CD4-positive, CD25-positive, alpha-beta regulatory T cell (primary cell): Measurements from ENCODE around the gene C1orf210. TPM values are rescaled to one million over a fixed set of nuclear protein-coding genes. Genes with fewer than 3 reads are reported as not detected.

ENCODE experiments used
- ATAC-seq, 2 donors: fragments of 150-1000 bp; cut with Tn5 transposase; one replicate each; pipeline ENCODE4 v1.10.0; 2021; ENCODE audit warnings: low read depth in 2 of 2, moderate number of reproducible peaks in 2 of 2, moderate library complexity in 1 of 2
- DNase-seq, 3 donors: peaks; one replicate each; pipeline versions ENCODE4 v3.0.0 to v3.0.0-alpha.2; 2012 to 2022; ENCODE audit warnings: mixed read lengths in 1 of 3
- H3K27ac ChIP-seq: one replicate; pipeline ENCODE4 v1.7.0; 2013; ENCODE audit warnings: mild to moderate bottlenecking, low read length; ENCODE audit not compliant: insufficient read depth, poor library complexity, severe bottlenecking
- H3K27me3 ChIP-seq: one replicate; pipeline ENCODE4 v1.7.0; 2013; ENCODE audit warnings: low read length; ENCODE audit not compliant: control insufficient read depth, insufficient read depth
- H3K36me3 ChIP-seq: one replicate; pipeline ENCODE4 v1.7.0; 2013; ENCODE audit warnings: mild to moderate bottlenecking, low read length, moderate library complexity; ENCODE audit not compliant: control insufficient read depth, insufficient read depth
- H3K4me1 ChIP-seq: 2 replicates; pipeline ENCODE4 v1.7.0; 2013; ENCODE audit warnings: mild to moderate bottlenecking, low read length; ENCODE audit not compliant: insufficient read depth, control insufficient read depth, poor library complexity, severe bottlenecking
- H3K4me3 ChIP-seq: one replicate; pipeline ENCODE4 v1.7.0; 2013; ENCODE audit warnings: low read depth, mild to moderate bottlenecking, low read length, moderate library complexity
- H3K9me3 ChIP-seq, 2 experiments: 1 replicate in 1 of 2; 2 replicates in 1 of 2; pipeline ENCODE4 v1.7.0; 2013; ENCODE audit warnings: low read length in 2 of 2, mild to moderate bottlenecking in 1 of 2, moderate library complexity in 1 of 2; ENCODE audit not compliant: control insufficient read depth in 2 of 2
- H3K27ac Mint-ChIP-seq, 3 donors: one replicate each; pipeline ENCODE4 v1.8.0; 2020 to 2022; ENCODE audit warnings: mild to moderate bottlenecking in 3 of 3, mixed read lengths in 3 of 3, moderate library complexity in 2 of 3
- H3K27me3 Mint-ChIP-seq: one replicate; pipeline ENCODE4 v1.8.0; 2022; ENCODE audit warnings: mild to moderate bottlenecking, mixed read lengths
- H3K36me3 Mint-ChIP-seq: one replicate; pipeline ENCODE4 v1.8.0; 2020; ENCODE audit warnings: mixed read lengths
- H3K4me1 Mint-ChIP-seq, 4 donors: one replicate each; pipeline ENCODE4 v1.8.0; 2020 to 2022; ENCODE audit warnings: mixed read lengths in 4 of 4, mild to moderate bottlenecking in 1 of 4
- H3K4me3 Mint-ChIP-seq, 4 donors: one replicate each; pipeline ENCODE4 v1.8.0; 2020 to 2022; ENCODE audit warnings: mild to moderate bottlenecking in 4 of 4, mixed read lengths in 4 of 4, moderate library complexity in 3 of 4
- H3K9me3 Mint-ChIP-seq, 7 donors: one replicate each; pipeline ENCODE4 v1.8.0; 2020 to 2022; ENCODE audit warnings: mixed read lengths in 7 of 7, mild to moderate bottlenecking in 3 of 7, moderate library complexity in 2 of 7
- polyA plus RNA-seq, 4 donors: library from polyadenylated mRNA; unstranded; fragments of 300-500 nt; fragmentation: Illumina TruSeq; gene quantifications; one replicate each; pipeline ENCODE4 v1.2.3, GENCODE V29; 2021
- total RNA-seq: library from RNA; stranded (reverse); gene quantifications from one replicate; pipeline ENCODE4 v1.2.3, GENCODE V29; 2022

C1orf210 gene
- total and polyA plus RNA-seq, 5 donors from 2014 or later = not detected

DNA sequence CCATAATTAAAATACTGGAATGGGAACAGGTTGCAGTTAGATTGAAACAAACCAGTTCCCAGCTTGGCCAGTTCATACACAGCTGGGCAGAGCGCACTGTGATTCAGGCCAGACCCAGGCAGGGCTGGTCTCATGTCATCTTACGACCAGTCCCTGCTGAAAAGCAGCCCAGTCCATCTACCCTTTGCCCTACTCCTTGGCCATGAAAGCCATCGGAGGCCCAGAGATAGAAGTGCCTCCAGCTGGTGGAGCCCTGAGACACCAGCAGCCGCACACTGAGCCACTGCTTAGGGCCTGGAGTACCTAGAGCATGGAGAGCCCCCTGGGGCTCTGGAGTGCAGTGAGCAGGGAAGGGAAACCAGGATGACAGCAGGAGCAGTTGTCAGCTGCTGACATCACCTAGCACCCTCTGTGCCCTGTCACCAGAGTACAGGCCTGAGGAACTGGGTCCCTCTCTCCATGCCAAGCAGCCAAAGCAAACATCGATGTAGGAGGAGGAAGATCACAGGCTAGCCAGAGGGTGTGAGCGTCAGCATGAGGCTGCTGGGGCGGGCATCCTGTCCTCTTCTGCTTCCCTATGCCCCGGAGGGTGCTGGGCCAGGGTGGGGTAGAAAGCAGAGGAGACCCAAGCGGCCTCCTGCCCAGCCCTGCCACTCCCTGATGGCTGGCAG is 49.8 kb downstream of the C1orf210 start:
- no peak overlapping the region for H3K4me3 Mint-ChIP-seq
- Histone ChIP-seq H3K9me3 (no peaks in the 10 kb centered on the region), H3K27me3 (no peaks in the 10 kb centered on the region), H3K27ac (no peak overlapping the region), H3K4me3 (no peak overlapping the region), H3K4me1 (no peaks in the 10 kb centered on the region), H3K36me3 (no peaks in the 10 kb centered on the region)
- no peak for ATAC-seq
- H3K27me3 Mint-ChIP-seq = peaks cover 5% of the 10 kb centered on the region
- H3K4me1 Mint-ChIP-seq = peaks cover 0 to 3% (median 0%) of the 10 kb centered on the region in 4 donors
- no peak overlapping the region for H3K27ac Mint-ChIP-seq
- no peaks in the 10 kb centered on the region for H3K36me3 Mint-ChIP-seq
- DNase-seq = no peak
- peaks cover 0 to 2% (median 0%) of the 10 kb centered on the region in 7 donors for H3K9me3 Mint-ChIP-seq

DNA sequence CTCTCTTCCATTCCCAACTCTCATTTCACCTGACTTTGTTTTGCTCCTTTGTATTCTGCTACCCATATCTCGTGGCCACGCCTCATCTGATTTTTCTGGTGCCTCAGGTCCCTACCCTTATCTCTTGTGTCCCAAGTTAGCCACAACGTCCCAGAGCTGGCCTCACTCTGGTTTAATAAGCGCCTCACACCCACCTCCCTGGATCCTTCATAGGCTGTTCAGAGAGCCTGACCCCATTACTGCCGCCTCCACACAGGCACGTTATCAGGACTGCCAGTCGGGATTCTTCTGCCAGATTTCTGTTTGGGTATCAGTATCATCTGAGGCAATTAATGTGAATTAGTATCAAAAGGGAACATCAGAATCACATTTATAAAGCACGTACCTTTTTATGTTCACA is 50.3 kb downstream of the C1orf210 start:
- no peak overlapping the region for H3K27ac Mint-ChIP-seq
- no peak overlapping the region for H3K27ac ChIP-seq
- no peaks in the 10 kb centered on the region for H3K27me3 Mint-ChIP-seq
- H3K36me3 ChIP-seq = no peaks in the 10 kb centered on the region
- no peaks in the 10 kb centered on the region for H3K4me1 ChIP-seq
- H3K4me3 Mint-ChIP-seq = no peak overlapping the region
- DNase-seq (no peak), ATAC-seq (no peak)
- H3K4me3 ChIP-seq = no peak overlapping the region
- no peaks in the 10 kb centered on the region for H3K9me3 ChIP-seq
- H3K9me3 Mint-ChIP-seq = peaks cover 0 to 2% (median 0%) of the 10 kb centered on the region in 7 donors
- H3K4me1 Mint-ChIP-seq = peaks cover 0 to 3% (median 0%) of the 10 kb centered on the region in 4 donors
- no peaks in the 10 kb centered on the region for H3K36me3 Mint-ChIP-seq
- no peaks in the 10 kb centered on the region for H3K27me3 ChIP-seq

DNA sequence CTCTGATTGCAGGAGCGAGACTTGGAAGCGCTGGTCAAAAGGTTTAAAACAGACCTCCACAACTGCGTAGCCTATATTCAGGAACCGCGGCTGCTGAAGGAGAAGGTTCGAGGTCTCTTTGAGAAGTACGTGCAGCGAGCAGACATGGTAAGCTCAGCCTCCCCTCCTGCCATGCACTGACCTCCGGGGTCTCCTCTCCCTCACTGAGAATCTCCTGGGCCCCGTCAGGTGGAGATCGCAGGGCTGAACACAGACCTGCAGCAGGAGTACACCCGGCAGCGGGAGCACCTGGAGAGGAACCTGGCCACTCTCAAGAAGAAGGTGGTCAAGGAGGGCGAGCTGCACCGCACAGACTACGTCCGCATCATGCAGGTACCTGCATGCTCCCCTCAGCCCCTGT is 51.1 kb downstream of the C1orf210 start:
- Mint-ChIP-seq H3K4me3 (no peak overlapping the region), H3K4me1 (peaks cover 0 to 3% (median 0%) of the 10 kb centered on the region in 4 donors), H3K27me3 (no peaks in the 10 kb centered on the region), H3K27ac (no peak overlapping the region), H3K36me3 (no peaks in the 10 kb centered on the region), H3K9me3 (peaks cover 0 to 2% (median 0%) of the 10 kb centered on the region in 7 donors)
- Histone ChIP-seq H3K36me3 (no peaks in the 10 kb centered on the region), H3K27ac (no peak overlapping the region), H3K27me3 (no peaks in the 10 kb centered on the region), H3K4me3 (no peak overlapping the region), H3K4me1 (no peaks in the 10 kb centered on the region), H3K9me3 (no peaks in the 10 kb centered on the region)
- ATAC-seq (no peak), DNase-seq (no peak)

DNA sequence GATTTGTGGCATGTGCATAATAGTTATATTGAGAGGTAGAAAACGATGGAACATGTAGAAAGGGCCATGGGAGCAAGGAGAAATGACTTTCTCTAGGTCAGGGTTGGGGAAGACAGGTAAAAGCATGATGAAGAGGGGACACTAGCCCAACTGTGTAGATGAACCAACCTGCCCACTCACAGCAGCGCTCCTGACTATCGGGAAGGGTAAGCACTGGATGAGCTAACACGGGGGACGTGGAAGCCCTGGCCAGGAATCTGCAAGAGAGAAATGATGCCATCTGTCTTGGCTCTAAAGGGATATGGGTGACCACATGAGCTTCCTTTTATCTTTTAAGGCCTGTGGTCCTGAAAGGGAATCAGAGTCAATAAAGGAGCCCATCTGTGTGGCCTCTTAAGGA is 51.8 kb downstream of the C1orf210 start:
- no peak overlapping the region for H3K27ac Mint-ChIP-seq
- H3K4me3 ChIP-seq = no peak overlapping the region
- H3K4me1 ChIP-seq = no peaks in the 10 kb centered on the region
- H3K4me3 Mint-ChIP-seq = no peak overlapping the region
- H3K27me3 Mint-ChIP-seq = no peaks in the 10 kb centered on the region
- no peak overlapping the region for H3K27ac ChIP-seq
- H3K9me3 Mint-ChIP-seq = peaks cover 0 to 2% (median 0%) of the 10 kb centered on the region in 7 donors
- no peaks in the 10 kb centered on the region for H3K36me3 ChIP-seq
- H3K9me3 ChIP-seq = no peaks in the 10 kb centered on the region
- no peak for DNase-seq
- no peaks in the 10 kb centered on the region for H3K27me3 ChIP-seq
- no peak for ATAC-seq
- no peaks in the 10 kb centered on the region for H3K36me3 Mint-ChIP-seq
- H3K4me1 Mint-ChIP-seq = peaks cover 0 to 3% (median 0%) of the 10 kb centered on the region in 4 donors

DNA sequence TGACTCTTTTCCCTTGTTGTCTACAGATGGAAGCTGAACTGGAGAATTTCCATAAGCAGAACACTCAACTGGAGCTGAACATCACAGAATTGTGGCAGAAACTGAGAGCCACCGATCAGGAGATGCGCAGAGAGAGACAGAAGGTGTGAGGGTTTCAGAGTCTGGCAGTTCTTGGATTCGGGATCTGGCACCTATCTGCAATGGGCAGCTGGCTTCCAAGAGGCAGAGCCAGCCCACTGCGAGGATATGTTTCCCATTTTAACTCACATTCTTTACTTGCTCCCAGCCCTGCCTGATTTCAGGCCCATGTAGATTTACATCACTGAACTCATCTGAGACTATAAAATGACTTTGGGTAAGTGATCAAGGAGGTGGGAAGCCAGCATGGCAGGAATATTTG is 52.9 kb downstream of the C1orf210 start:
- H3K27me3 ChIP-seq = no peaks in the 10 kb centered on the region
- peaks cover 0 to 2% (median 0%) of the 10 kb centered on the region in 7 donors for H3K9me3 Mint-ChIP-seq
- no peak for DNase-seq
- H3K27ac Mint-ChIP-seq = no peak overlapping the region
- H3K36me3 Mint-ChIP-seq = no peaks in the 10 kb centered on the region
- H3K4me1 ChIP-seq = no peaks in the 10 kb centered on the region
- ATAC-seq = no peak
- H3K4me3 Mint-ChIP-seq = no peak overlapping the region
- H3K4me1 Mint-ChIP-seq = no peaks in the 10 kb centered on the region
- H3K27me3 Mint-ChIP-seq = peaks cover 3% of the 10 kb centered on the region
- H3K36me3 ChIP-seq = no peaks in the 10 kb centered on the region
- H3K4me3 ChIP-seq = no peak overlapping the region
- no peak overlapping the region for H3K27ac ChIP-seq
- H3K9me3 ChIP-seq = no peaks in the 10 kb centered on the region

DNA sequence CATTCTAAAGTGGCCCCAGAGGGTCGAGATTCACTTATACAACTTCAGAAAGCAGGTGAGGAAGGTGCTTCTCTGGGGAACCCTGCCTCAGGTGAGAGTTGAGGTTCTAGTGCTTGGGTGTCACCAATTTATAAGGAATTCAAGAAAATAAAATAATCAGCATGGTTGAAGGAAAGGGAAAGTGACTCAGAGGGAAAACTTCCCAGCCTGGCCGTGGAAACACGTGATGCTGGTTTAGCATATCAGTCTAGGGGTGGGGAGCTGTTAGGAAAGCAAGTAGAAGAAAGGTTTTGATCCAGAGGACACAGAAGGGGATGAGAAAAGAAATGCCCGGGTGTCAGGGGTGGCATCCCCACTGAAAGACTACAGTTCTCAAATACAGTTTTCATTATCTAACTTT is 53.3 kb downstream of the C1orf210 start:
- Histone ChIP-seq H3K36me3 (no peaks in the 10 kb centered on the region), H3K27ac (no peak overlapping the region), H3K9me3 (no peaks in the 10 kb centered on the region), H3K27me3 (no peaks in the 10 kb centered on the region), H3K4me3 (no peak overlapping the region), H3K4me1 (no peaks in the 10 kb centered on the region)
- Mint-ChIP-seq H3K27me3 (peaks cover 7% of the 10 kb centered on the region), H3K4me3 (no peak overlapping the region), H3K4me1 (no peaks in the 10 kb centered on the region), H3K27ac (no peak overlapping the region), H3K9me3 (peaks cover 0 to 2% (median 0%) of the 10 kb centered on the region in 7 donors), H3K36me3 (no peaks in the 10 kb centered on the region)
- DNase-seq (no peak), ATAC-seq (no peak)

Other genes with a start within 250 kb of the C1orf210 start
- 17.4 TPM for gene EBNA1BP2, start 113.3 kb downstream of the C1orf210 start, total RNA-seq
- 10 to 100 TPM; 51.7 to 62.0 (median 54.1) TPM for gene EBNA1BP2, start 113.3 kb downstream of the C1orf210 start, polyA plus RNA-seq
- not detected for gene CFAP57, start 113.3 kb downstream of the C1orf210 start, total RNA-seq
- under 1 TPM in 1 of 4 donors, not detected in 3; 0.13 TPM for gene CFAP57, start 113.3 kb downstream of the C1orf210 start, polyA plus RNA-seq
- gene TMEM125, start 15.6 kb downstream of the C1orf210 start, total RNA-seq = not detected
- gene TMEM125, start 15.6 kb downstream of the C1orf210 start, polyA plus RNA-seq = not detected
- 1.3 TPM for gene TIE1, start 15.4 kb upstream of the C1orf210 start, total RNA-seq
- not detected for gene TIE1, start 15.4 kb upstream of the C1orf210 start, polyA plus RNA-seq
- gene MPL, start 52.2 kb upstream of the C1orf210 start, total RNA-seq = 2.2 TPM
- gene MPL, start 52.2 kb upstream of the C1orf210 start, polyA plus RNA-seq = not detected
- gene CDC20, start 73.4 kb upstream of the C1orf210 start, total RNA-seq = 1.2 TPM
- 1 to 10 TPM; 4.2 to 7.5 (median 5.8) TPM for gene CDC20, start 73.4 kb upstream of the C1orf210 start, polyA plus RNA-seq
- 37.1 TPM for gene ELOVL1, start 82.4 kb upstream of the C1orf210 start, total RNA-seq
- 100 to 1,000 TPM in 1 of 4 donors, 10 to 100 TPM in 3; 74.5 to 114 (median 77.7) TPM for gene ELOVL1, start 82.4 kb upstream of the C1orf210 start, polyA plus RNA-seq
- gene MED8, start 104.2 kb upstream of the C1orf210 start, total RNA-seq = 18.4 TPM
- 10 to 100 TPM; 41.8 to 51.3 (median 48.4) TPM for gene MED8, start 104.2 kb upstream of the C1orf210 start, polyA plus RNA-seq
- gene SZT2, start 104.3 kb upstream of the C1orf210 start, total RNA-seq = 107 TPM
- gene SZT2, start 104.3 kb upstream of the C1orf210 start, polyA plus RNA-seq = 1 to 10 TPM; 1.5 to 4.6 (median 3.5) TPM
- gene HYI, start 168.3 kb upstream of the C1orf210 start, total RNA-seq = 8.4 TPM
- 1 to 10 TPM in 3 of 4 donors, under 1 TPM in 1; 0.85 to 3.4 (median 2.4) TPM for gene HYI, start 168.3 kb upstream of the C1orf210 start, polyA plus RNA-seq
- 0.22 TPM for gene PTPRF, start 245.3 kb upstream of the C1orf210 start, total RNA-seq
- gene PTPRF, start 245.3 kb upstream of the C1orf210 start, polyA plus RNA-seq = not detected